H1 (cell line): ENCODE results near the gene CCDC33. TPM values are rescaled to one million over a fixed set of nuclear protein-coding genes. Genes with fewer than 3 reads are reported as not detected.

Experiments used
- polyA plus RNA-seq, 7 experiments: library from polyadenylated mRNA; depleted of rRNA in 3 of 7; stranded (reverse) in 5 of 7; unstranded in 2 of 7; fragments of >200 nt in 5 of 7; fragments of 200-250 nt in 2 of 7; gene quantifications; 1 replicate in 5 of 7; 2 replicates in 1 of 7; 4 replicates in 1 of 7; pipeline versions ENCODE4 v1.2.1 to v1.2.3, GENCODE V29; 2011 to 2013; ENCODE audit warnings: missing spikeins in 2 of 7, mixed read lengths in 2 of 7
- total RNA-seq: library from RNA; stranded (reverse); fragmentation: NEBNext Ultra II Directional; extraction: Animal tissue kit (Norgen Biotek cat#: 25700); gene quantifications from 2 replicates; pipeline ENCODE4 v1.2.1, GENCODE V29; 2021
- TF ChIP-seq, protein P1 (sequence below): fragments of 300-600 bp; sonication (generic); IDR thresholded peaks from 2 replicates; pipeline ENCODE4 v1.7.1; 2012; ENCODE audit warnings: low read length, moderate library complexity, mild to moderate bottlenecking, inconsistent platforms; ENCODE audit not compliant: insufficient replicate concordance

CCDC33 gene
- total and polyA plus RNA-seq, 2 of the 8 experiments (the other 6 are each of a cell fraction or from before 2014, with no cell fraction given) = 2.0 to 2.7 TPM

DNA sequence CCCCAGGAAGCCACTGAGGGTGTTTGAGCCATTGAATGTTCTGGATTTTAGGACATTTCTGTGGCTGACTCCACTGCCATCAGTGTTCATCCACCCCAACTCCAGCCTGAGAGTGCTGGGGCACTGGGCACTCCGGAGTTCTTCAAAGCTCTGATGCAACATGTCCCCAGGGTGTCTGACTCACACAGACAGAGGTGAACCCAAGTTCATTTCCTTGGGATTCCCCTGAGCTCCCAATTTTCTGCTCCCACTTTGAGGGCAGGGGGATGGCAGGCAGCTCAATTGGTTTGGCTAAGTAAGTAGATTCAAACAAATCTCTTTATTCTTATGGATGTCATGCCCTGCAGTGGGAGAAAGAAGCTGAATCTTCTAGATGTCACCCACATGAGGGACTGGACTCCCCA, 35.7 kb upstream of the CCDC33 start (continued):
- TF ChIP-seq, protein P1, sequence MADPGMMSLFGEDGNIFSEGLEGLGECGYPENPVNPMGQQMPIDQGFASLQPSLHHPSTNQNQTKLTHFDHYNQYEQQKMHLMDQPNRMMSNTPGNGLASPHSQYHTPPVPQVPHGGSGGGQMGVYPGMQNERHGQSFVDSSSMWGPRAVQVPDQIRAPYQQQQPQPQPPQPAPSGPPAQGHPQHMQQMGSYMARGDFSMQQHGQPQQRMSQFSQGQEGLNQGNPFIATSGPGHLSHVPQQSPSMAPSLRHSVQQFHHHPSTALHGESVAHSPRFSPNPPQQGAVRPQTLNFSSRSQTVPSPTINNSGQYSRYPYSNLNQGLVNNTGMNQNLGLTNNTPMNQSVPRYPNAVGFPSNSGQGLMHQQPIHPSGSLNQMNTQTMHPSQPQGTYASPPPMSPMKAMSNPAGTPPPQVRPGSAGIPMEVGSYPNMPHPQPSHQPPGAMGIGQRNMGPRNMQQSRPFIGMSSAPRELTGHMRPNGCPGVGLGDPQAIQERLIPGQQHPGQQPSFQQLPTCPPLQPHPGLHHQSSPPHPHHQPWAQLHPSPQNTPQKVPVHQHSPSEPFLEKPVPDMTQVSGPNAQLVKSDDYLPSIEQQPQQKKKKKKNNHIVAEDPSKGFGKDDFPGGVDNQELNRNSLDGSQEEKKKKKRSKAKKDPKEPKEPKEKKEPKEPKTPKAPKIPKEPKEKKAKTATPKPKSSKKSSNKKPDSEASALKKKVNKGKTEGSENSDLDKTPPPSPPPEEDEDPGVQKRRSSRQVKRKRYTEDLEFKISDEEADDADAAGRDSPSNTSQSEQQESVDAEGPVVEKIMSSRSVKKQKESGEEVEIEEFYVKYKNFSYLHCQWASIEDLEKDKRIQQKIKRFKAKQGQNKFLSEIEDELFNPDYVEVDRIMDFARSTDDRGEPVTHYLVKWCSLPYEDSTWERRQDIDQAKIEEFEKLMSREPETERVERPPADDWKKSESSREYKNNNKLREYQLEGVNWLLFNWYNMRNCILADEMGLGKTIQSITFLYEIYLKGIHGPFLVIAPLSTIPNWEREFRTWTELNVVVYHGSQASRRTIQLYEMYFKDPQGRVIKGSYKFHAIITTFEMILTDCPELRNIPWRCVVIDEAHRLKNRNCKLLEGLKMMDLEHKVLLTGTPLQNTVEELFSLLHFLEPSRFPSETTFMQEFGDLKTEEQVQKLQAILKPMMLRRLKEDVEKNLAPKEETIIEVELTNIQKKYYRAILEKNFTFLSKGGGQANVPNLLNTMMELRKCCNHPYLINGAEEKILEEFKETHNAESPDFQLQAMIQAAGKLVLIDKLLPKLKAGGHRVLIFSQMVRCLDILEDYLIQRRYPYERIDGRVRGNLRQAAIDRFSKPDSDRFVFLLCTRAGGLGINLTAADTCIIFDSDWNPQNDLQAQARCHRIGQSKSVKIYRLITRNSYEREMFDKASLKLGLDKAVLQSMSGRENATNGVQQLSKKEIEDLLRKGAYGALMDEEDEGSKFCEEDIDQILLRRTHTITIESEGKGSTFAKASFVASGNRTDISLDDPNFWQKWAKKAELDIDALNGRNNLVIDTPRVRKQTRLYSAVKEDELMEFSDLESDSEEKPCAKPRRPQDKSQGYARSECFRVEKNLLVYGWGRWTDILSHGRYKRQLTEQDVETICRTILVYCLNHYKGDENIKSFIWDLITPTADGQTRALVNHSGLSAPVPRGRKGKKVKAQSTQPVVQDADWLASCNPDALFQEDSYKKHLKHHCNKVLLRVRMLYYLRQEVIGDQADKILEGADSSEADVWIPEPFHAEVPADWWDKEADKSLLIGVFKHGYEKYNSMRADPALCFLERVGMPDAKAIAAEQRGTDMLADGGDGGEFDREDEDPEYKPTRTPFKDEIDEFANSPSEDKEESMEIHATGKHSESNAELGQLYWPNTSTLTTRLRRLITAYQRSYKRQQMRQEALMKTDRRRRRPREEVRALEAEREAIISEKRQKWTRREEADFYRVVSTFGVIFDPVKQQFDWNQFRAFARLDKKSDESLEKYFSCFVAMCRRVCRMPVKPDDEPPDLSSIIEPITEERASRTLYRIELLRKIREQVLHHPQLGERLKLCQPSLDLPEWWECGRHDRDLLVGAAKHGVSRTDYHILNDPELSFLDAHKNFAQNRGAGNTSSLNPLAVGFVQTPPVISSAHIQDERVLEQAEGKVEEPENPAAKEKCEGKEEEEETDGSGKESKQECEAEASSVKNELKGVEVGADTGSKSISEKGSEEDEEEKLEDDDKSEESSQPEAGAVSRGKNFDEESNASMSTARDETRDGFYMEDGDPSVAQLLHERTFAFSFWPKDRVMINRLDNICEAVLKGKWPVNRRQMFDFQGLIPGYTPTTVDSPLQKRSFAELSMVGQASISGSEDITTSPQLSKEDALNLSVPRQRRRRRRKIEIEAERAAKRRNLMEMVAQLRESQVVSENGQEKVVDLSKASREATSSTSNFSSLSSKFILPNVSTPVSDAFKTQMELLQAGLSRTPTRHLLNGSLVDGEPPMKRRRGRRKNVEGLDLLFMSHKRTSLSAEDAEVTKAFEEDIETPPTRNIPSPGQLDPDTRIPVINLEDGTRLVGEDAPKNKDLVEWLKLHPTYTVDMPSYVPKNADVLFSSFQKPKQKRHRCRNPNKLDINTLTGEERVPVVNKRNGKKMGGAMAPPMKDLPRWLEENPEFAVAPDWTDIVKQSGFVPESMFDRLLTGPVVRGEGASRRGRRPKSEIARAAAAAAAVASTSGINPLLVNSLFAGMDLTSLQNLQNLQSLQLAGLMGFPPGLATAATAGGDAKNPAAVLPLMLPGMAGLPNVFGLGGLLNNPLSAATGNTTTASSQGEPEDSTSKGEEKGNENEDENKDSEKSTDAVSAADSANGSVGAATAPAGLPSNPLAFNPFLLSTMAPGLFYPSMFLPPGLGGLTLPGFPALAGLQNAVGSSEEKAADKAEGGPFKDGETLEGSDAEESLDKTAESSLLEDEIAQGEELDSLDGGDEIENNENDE = no peak
- TF ChIP-seq, all 59 proteins: peak for 0
